Effector CD8-positive, alpha-beta T cell (primary cell): ENCODE measurements around the gene B4GALNT2.
"Not testable (repeated sequence)": the region's sequence is repeated elsewhere in the genome, so short reads cannot be mapped to it uniquely, and the experiment has no call there.

Source experiments
- DNase-seq: peaks from one replicate; lab custom pipeline; 2025; lab: John Stamatoyannopoulos, UW
- total RNA-seq, 4 experiments: gene quantifications; one replicate each; lab custom pipeline; 2026; lab: John Stamatoyannopoulos, UW

Gene B4GALNT2, protein sequence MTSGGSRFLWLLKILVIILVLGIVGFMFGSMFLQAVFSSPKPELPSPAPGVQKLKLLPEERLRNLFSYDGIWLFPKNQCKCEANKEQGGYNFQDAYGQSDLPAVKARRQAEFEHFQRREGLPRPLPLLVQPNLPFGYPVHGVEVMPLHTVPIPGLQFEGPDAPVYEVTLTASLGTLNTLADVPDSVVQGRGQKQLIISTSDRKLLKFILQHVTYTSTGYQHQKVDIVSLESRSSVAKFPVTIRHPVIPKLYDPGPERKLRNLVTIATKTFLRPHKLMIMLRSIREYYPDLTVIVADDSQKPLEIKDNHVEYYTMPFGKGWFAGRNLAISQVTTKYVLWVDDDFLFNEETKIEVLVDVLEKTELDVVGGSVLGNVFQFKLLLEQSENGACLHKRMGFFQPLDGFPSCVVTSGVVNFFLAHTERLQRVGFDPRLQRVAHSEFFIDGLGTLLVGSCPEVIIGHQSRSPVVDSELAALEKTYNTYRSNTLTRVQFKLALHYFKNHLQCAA
- total RNA-seq = 0 to 0.09 (median 0) reads per million in 4 experiments

DNA sequence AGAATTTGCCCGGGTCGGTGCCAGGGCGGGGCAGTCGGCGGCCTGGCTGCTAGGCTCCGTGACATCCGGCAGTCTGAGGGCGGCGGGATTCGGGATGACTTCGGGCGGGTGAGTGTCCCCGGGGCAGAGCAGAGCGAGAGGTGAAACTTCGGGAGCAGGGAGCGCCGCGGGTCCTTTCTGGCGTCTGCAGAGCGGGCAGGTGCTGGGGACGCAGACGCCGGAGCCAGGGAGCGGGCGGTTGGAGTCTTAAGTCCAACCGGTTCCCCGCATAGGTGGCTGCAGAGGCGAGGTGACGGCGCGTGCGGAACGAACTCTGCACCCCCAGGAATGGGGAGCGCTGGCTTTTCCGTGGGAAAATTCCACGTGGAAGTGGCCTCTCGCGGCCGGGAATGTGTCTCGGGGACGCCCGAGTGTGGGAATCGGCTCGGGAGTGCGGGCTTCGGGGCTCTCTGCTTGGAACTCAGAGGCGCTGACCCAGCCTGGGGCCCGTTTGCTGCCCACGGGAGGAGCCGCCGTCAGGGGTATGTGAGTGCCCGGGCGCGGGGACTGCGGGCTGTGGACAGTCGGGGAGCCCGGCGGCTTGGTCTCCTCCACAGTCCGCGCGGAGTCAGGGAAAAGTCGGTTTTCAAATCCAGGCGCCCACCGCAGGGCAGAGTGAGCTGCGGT, at the start of gene B4GALNT2:
B4GALNT2 (plus strand) TSS at position 71 of the 666 bp plus-strand sequence; CDS start at position 95, 24 bp downstream.
- no peak for DNase-seq

DNA sequence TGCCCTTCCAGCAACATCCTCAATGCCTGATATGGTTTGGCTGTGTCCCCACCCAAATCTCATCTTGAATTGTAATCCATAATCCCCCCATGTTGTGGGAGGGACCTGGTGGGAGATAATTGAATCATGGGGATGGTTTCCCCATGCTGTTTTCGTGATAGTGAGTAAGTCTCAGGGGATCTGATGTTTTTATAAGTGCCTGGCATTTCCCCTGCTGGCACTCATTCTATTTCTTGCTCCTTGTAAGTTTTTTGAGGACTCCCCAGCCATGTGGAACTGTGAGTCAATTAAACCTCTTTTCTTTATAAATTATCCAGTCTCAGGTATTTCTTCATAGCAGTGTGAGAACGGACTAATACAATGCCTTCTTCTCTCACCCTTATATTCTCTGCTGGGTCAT, 47.5 kb upstream of the B4GALNT2 start:
- DNase-seq = not testable (repeated sequence)

DNA sequence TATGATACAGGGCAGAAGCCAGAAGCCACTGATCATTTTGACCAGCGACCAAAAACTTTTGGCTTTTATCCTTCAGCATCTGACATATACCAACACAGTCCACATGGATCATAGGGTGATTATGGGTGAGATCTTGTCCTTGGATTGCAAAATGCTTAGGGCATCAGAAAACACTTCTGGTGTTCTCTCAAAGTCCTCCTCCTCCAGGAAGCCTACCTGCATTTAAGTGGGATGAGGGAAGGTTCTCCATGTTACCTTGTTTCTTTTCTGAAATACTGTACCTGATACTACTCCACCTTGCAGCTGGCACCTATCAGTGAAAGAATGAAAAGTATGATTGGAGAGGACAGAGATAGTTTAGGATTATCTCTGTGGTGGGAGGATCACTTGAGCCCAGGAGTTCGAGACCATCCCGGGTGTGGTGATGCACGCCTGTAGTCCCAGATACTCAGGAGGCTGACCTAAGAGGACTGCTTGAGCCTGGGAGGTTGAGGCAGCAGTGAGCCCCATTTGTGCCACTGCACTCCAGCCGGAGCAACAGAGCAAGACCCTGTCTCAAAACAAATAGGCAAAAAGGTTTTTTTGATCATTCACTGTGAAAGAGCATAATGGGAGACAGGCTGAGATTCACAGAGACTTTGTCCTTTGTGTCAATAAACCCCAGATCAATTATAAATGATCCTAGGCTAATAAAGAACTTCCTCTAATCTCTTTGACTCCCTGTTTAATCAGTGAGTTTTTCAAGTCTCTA, 46.8 kb upstream of the B4GALNT2 start:
- no peak for DNase-seq

DNA sequence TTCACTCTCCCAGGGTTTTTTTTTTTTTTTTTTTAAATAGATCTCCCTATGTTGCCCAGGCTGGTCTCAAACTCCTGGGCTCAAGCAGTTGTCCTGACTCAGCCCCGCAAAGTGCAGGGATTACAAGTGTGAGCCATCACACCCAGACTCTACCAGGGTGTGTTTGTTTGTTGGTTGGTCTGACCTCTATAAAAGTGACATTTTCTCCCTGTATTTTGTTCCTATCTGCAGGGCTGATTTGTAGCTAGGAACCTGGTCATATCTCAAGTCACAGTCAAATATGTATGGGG, 46.3 kb upstream of the B4GALNT2 start:
- DNase-seq = no peak

DNA sequence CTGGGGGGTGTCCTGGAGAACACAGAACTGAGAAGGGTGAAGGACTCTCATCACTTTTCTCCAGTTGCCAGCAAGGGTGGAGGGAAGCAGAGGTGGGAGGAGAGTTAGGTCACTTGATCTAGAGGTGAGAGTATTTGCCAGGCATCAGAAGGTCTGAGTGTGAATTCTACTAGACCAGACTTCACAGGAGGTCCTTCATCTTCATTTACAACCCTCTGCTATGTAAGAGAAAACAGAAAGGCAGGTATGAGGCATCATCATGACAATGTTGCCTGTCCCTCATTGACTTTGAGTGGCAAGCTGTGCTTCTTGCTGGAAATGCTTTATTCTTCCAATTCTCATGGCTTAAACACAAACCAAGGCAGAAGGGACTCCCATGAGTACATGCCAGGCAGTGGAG, 45.9 kb upstream of the B4GALNT2 start:
- DNase-seq = no peak

DNA sequence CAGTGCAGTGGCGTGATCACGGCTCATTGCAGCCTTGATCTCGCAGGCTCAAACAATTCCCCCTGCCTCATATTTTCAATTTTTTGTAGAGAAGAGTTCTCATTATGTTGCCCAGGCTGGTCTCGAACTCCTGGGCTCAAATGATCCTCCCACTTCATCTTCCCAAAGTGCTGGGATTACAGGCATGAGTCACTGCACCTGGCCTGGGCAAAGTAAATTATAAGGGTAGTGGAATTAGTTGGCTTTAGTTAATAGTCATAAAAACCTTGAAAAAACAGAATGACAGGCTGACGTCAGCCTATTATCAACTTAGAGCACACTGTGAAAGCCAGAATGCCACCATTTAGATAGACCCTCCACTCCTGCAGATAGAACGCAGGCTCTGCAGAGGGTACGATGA, 43.5 kb upstream of the B4GALNT2 start:
- DNase-seq = no peak

DNA sequence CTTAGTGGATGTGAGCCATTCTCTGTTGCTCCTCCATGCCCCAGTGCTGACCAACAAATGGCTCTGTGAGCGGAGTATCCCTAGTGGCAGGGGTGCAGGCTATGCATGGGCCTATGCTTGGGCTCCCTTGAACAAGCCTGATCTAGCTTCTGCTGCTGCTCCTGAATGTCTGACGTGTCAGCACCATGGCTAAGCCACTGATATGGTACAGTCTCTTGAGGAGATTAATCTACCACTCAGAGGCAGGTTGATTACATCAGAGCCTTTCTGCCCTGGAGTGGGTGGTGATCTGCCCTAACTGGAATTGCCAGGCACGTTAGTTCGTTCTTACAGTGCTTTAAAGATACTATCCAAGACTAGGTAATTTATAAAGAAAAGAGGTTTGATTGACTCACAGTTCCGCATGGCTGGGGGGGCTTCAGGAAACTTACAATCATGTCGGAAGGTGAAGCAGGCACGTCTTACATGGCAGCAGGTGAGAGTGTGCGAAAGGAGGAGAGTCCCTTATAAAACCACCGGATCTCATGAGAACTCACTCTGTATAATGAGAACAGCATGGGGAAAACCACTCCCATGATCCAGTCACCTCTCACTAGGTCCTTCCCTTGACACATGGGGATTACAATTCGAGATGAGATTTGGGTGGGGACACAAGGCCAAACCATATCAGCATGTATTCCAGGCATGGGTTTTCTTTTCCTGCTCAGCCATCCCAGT, 41.5 kb upstream of the B4GALNT2 start:
- DNase-seq = no peak

DNA sequence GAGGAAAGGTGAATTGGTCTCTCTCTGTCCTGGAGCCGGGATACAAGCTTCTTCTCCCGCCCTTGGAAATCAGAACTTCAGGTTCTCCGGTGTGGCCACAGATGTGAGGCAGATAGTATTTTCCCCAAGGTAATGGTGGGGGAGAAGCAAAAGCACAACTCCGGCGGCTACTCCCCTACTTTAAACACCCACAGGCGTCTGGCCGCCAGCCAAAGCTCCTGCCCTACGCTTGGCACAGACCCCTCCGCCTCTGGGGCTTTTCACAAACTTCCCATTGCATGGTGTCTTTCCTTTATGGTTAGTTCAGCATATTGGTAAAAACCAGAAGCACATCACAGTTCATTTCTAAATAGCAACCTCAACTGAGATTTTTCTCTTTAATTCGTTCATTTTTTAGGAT, 39.4 kb upstream of the B4GALNT2 start:
- DNase-seq = no peak

DNA sequence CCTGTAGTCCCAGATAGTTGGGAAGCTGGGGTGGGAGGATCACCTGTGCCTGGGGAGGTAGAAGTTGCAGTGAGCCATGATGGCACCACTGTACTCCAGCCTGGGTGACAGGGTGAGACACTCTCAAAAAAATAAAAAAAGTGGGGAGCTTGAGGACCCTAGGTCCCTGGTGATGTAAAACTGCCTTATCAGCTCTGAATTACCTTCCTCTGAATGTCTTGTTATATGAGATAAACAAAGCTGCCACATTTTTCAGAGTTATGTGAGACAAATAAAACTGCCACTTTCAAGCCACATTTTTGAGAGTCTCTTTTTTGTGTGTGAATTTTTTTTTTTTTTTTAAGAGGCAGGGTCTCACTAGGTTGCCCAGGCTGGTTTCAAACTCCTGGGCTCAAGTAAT, 32.0 kb upstream of the B4GALNT2 start:
- no peak for DNase-seq

DNA sequence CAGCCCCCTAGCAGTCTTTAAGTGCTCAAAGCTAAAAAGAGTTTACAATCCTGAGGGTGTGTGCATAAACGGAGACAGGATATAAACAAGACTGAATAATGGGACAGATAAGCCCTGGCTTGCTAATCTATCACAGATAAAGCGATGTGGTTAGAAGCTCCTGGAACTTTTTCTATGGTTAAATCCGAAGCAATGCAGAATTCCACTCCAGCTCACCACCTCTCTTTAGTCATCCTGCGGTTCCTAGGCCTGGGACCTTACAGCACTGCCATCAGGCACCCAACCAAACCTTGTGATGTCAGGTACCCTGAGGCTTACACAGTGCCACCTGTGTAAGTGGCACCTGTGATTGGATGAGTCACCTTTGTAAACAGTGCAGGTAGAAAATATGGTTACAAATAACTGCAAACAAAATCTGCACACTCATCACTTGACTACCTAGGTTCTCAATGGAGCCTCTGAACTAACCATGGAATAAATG, 31.5 kb upstream of the B4GALNT2 start:
- DNase-seq = no peak

DNA sequence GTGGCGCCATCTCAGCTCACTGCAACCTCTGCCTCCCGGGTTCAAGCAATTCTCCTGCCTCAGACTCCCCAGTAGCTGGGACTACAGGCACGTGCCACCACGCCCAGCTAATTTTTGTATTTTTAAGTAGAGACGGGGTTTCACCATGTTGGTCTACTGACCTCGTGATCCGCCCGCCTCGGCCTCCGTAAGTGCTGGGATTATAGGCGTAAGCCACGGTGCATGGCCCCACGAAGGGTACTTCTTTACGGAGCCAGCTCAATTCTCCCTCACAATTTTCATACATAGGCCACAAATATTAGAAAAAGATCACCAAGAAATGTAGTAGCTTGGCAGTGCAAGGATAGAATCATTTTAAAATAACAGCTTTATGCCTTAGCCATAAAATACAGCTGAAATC, 29.2 kb upstream of the B4GALNT2 start:
- not testable (repeated sequence) for DNase-seq

DNA sequence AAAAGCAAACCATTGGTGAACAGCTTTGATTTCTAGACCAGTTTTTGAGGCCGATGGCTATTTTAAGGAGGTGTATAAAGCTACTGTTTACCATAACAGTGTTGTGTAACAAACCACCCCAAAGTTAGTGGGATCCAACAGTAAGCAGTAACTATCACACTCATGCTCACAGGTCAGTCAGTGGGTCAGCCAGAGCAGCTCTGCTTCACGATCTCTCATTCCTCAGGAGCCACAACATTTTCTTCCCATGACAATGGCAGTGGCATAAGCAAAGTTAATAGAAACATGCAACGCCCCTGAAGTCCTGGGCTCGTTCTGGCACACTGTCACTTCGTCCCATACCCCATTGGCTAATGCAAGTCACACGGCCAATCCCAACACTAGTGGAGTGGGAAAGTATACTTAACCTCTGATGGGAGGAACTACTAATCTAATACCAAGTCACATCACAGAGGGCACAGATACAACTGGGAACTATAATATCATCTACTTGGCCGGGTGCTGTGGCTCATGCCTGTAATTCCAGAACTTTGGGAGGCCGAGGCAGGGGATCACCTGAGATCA, 28.0 kb upstream of the B4GALNT2 start:
- DNase-seq = no peak

DNA sequence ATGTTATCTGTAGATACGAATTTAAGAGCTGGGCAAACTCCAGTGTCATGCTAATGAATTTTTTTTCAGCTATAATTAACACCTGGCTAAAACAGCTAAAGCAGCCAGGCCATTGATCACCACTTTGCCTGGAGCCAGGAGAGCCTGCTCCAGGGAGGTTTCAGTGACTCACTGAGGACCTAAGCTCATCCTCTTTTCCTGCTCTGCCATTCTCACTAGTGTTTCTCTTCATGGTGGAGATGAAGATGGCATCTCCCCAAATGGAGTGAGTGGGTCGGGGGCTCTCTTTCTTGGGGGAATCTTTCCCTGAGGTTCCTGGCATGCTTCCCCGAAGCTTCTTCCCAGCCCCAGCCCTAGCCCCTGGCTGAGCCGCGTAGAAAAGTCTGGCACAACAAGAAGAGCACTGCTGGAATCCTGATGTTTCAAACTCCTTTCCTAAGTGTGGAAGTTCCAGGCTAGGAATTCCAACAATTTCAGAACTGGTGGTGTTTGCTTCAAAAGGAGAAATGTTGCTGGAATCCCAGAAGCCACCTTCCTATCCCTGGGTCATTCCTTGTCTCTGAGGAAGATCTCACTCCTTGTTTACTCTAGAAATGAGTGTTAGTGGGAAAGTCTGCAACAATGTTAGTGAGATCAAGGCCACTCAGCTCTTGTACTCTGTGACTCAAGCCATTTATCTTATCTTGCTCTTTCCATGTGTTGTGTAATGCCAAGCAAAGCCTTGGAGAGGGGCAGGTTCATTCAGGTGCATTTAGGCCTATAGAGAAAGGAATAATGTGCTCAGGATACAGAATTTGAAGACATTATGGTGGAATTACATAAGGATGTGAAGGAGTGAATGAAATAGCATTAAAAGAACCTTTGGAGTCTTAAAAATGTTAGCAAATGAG, 26.0 kb upstream of the B4GALNT2 start:
- DNase-seq = no peak

DNA sequence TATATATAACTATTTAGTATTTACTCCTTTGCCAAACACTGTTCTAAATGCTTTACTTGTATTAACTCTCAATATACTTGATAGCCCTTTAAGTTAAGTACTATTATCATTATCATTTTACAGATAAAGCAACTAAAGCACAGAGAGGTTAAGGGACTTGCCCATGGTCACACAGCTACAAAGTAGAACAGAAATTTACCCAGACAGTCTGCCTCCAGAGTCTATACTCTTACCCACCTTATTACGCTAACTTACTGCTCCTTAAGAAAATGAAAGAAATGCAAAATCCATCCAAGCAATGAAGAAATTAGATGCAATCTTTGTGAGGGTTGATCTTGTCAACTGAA, 25.4 kb upstream of the B4GALNT2 start:
- no peak for DNase-seq

DNA sequence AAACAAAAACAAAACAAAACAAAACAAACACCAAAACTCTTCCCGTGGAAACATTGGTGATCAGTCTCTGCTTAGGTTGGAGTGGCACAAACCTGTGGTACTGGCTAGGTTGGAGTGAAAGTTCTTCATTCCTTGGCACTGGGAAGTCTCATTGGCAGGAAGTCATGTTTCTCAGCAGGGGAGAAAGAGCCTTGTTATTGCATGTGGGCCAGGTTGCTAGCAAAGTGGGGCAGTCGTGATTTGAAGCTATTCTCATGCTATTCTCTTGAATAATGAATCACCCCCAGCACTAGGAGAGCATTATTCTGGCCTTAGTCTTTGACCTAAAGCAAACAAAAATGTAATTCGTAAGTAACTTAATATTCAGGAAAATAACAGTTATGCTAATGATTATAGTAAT, 24.3 kb upstream of the B4GALNT2 start:
- DNase-seq = no peak

DNA sequence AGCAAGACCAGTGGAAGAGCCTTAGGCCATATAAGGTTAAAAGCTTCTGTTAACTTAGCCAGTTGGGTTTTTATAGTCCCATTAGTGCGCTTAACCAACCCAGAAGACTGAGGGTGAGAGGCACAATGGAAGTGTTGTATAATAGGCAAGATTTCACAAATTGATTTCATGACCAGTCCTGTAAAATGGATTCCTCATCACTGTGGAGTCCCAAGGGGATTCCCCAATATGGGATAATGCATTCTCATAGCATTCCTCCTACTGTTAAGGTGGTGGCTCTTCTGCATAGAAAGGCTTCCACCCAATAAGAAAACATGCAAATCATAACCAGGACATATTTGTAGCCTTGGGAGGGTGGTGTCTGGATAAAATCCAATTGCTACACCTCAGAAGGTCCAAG, 22.1 kb upstream of the B4GALNT2 start:
- DNase-seq = no peak

DNA sequence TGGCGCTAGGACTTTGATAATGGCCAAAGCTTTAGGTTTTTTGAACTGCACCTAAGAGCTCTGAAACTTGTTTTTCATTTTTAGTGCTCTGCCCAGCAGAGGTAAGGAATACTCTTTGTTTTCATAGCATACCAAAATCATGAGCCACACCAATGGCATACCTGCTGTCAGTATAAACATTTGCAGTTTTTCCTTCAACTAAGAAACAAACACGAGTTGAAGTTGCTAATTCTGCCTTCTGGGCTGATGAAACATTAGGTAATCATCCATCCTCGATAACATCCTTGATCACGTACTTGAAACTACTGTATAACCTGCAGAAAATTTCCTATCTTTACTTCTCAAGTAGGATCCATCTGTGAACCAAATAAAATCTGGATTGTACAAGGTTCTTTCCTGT, 20.6 kb upstream of the B4GALNT2 start:
- DNase-seq = no peak

DNA sequence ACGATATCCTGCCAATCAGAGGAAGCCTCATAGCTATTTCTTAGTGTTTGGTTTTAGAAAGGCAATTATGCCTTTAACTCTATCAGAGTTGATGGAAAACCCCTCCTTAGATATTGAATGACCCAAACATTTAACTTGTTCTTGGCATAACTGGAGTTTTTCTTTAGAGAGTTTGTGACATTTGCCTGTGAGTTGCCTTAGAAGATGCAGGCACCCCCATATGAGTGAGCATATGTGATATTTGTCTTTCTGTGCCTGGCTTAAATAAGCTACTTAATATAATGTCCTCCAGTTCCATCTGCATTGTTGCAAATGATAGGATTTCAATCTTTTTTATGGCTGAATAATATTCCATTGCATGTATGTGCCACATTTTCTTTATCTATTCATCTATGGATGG, 19.6 kb upstream of the B4GALNT2 start:
- DNase-seq = no peak

DNA sequence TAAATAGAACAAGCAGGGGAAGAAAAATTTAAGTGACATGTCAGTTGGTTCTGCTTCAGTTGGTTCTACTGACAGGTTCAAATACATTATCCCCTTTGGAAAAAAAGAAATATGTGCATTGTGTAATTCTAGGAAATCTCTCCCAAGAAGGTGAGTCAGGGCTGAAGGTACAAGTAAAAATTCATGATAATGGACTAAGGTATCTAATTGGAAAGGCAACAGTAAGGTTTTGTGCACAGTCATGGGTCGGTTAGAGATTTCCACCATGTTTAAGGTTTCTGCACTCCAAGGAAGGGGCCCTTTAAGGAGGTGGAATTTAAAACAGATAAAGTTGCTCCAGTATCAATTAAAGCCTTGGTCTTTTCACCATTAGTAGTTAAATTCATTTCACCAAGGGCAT, 17.9 kb upstream of the B4GALNT2 start:
- no peak for DNase-seq

DNA sequence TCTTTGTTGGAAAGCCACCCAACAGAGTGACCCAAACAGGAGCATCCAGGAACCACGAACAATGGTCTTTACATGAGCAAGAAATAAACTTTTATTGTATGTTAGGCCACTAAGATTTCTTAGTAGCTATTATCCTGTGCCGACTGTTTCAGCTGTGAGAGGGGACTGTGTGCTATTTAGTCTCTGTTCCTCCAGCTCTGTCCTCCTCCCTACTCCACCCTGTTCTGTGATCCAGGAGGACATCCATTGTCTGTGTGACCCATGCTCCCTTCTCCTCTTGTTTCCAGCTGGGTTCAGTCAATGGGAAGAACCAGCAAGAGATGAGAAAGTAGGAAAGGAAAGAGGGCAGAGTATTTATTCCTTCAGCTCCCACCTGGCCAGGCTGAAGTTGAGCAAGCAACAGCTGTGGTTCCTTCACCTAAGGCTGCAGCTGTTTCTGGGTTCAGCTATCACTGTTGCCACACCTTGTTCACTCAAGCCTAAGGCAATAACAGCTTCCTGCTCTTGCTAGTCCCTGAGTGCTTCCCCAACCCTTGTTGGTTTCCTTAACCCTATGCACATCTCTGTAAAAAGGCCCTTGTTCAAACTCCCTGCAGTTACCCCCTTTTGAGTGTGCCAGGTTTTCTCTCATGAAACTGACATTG, 14.9 kb upstream of the B4GALNT2 start:
- no peak for DNase-seq
